IMR-90 (cell line): ENCODE measurements around the gene LCTL.

Source experiments
- TF ChIP-seq, protein P1 (sequence below): conservative IDR thresholded peaks from 2 replicates; pipeline ENCODE4 v1.5.1; 2012; ENCODE audit warnings: mild to moderate bottlenecking, low read depth, low read length, improper control_type of control experiment
- TF ChIP-seq, protein P2 (sequence below): fragments of 150-350 bp; IDR thresholded peaks from 2 replicates; pipeline ENCODE4 v1.6.1; 2017; ENCODE audit warnings: mild to moderate bottlenecking, antibody characterized with exemption, low read length, low read depth

- TF ChIP-seq, protein P1, sequence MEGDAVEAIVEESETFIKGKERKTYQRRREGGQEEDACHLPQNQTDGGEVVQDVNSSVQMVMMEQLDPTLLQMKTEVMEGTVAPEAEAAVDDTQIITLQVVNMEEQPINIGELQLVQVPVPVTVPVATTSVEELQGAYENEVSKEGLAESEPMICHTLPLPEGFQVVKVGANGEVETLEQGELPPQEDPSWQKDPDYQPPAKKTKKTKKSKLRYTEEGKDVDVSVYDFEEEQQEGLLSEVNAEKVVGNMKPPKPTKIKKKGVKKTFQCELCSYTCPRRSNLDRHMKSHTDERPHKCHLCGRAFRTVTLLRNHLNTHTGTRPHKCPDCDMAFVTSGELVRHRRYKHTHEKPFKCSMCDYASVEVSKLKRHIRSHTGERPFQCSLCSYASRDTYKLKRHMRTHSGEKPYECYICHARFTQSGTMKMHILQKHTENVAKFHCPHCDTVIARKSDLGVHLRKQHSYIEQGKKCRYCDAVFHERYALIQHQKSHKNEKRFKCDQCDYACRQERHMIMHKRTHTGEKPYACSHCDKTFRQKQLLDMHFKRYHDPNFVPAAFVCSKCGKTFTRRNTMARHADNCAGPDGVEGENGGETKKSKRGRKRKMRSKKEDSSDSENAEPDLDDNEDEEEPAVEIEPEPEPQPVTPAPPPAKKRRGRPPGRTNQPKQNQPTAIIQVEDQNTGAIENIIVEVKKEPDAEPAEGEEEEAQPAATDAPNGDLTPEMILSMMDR: no peak
- TF ChIP-seq, protein P2, sequence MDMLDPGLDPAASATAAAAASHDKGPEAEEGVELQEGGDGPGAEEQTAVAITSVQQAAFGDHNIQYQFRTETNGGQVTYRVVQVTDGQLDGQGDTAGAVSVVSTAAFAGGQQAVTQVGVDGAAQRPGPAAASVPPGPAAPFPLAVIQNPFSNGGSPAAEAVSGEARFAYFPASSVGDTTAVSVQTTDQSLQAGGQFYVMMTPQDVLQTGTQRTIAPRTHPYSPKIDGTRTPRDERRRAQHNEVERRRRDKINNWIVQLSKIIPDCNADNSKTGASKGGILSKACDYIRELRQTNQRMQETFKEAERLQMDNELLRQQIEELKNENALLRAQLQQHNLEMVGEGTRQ: no peak
Measured at GRCh38 chr15:66614951-66615760, 49.4 kb upstream of the LCTL start.
